22Rv1 (cell line): Measurements from ENCODE around the gene ABCC12.

ENCODE experiments used
- H3K27ac ChIP-seq: fragments of 450-650 bp; 2 replicates; pipeline ENCODE4 v1.5.1; 2017
- CTCF ChIP-seq: fragments of 450-650 bp; IDR thresholded peaks from 2 replicates; pipeline ENCODE4 v1.5.1; 2017; ENCODE audit warnings: mild to moderate bottlenecking
- ZFX ChIP-seq: fragments of 450-650 bp; IDR thresholded peaks from 2 replicates; pipeline ENCODE4 v1.6.1; 2017; ENCODE audit warnings: antibody characterized with exemption, borderline replicate concordance

ABCC12 gene

DNA sequence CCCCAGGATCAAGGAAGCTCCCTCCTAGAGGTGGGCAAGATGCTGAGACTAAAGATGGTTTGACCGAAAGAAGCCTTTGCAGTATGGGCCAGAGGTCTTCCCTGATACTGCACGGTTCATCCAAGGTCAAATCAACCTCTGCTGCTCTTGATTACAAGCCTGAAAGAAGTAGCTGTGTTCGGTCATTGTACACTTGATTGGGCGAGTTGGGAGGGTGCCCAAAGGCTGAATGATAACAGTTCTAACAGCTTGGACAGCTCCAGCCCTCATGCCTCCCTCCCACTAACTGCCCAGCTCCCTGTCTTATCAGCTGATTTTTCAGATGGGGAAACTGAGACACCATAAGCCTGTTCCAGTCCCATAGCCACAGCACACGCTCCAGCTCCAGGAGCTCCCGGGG is 42.8 kb downstream of the ABCC12 start:
- no peak for TF ChIP-seq ZFX
- no peak for TF ChIP-seq CTCF
- H3K27ac ChIP-seq: no peak overlapping the region

DNA sequence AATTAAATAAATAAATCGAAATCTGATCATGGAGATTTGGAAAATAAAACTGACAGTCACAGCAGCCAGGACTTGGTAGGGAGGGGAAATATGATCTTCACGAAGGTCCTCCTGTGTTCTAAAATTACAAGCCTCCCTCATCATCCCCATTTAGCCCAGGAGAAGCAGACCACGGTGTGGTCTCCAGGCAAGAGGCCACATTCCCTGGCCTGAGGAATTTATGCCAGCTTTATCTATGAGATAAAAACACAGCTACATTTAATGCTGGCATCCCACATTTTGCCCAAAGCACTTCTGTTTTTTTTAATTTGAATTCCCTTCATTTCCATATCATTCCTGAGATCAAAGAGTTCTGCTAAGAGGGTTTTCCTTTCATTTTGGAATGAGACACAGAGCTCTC is 43.2 kb downstream of the ABCC12 start:
- TF ChIP-seq ZFX (no peak), CTCF (no peak)
- H3K27ac ChIP-seq: no peak overlapping the region

DNA sequence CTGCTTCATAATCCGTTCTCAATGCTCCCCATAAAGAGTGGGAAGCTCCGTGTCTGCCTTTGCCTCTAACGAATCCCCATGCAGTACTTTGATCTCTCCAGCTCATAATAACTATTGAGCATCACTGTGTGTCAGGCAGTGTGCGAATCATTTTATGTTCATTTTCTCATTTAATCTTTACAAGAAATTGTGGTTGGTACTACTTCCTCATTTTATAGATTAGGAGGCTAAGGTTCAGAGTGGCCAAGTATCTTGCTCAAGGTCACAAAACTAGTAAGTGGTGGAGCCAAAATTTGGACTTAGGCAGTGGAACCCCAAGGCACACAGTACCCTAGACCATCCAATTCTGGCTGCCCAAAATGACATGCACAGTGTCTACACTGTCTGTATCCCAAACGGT is 44.8 kb downstream of the ABCC12 start:
- no peak overlapping the region for H3K27ac ChIP-seq
- TF ChIP-seq ZFX: no peak
- TF ChIP-seq CTCF: no peak

DNA sequence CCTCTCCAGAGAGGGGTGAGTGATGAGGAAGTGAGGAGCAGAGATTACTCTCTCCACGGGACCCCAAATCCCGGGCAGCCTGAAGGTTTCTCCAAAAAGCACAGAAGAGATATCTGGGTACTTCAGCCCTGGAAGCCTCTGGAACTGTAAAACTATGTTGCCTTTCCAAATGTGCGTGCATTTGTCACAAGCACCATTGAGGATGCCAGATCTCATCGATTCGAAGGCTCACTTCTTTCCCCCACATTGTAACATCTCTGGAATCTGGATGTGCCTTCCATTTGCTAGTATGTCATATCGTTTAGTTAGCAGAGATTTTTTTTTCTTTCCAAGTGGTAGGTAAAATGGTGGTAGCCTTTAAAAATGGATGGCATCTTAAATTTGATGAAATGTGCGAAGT is 45.8 kb downstream of the ABCC12 start:
- H3K27ac ChIP-seq: no peak overlapping the region
- no peak for TF ChIP-seq CTCF
- TF ChIP-seq ZFX: no peak

- no peak for TF ChIP-seq ZFX
- no peak for TF ChIP-seq CTCF
- no peak overlapping the region for H3K27ac ChIP-seq
Measured at GRCh38 chr16:48109475-48109874, 46.3 kb downstream of the ABCC12 start.

GRCh38 chr16:48106446-48106845 is 49.3 kb downstream of the ABCC12 start:
- TF ChIP-seq CTCF: no peak
- no peak for TF ChIP-seq ZFX
- H3K27ac ChIP-seq: no peak overlapping the region
